ENCODE measurements around the gene HPS4. TPM values are rescaled to one million over a fixed set of nuclear protein-coding genes. Genes with fewer than 3 reads are reported as not detected.

The HPS4 gene
- total RNA-seq, 6 donors from 2014 or later, result 22.5 to 93.2 (median 34.2) TPM

- H3K27me3 ChIP-seq, result no peaks in the 10 kb centered on the region
- TF ChIP-seq EP300 (IDR thresholded peaks at IDR 0.05) (no peak), POLR2A (IDR thresholded peaks at IDR 0.05) (no peak), POLR2AphosphoS5 (IDR thresholded peaks at IDR 0.05) (no peak), CTCF (IDR thresholded peaks at IDR 0.05) (no peak)
- DNase-seq, result no peak
- H3K4me3 ChIP-seq, result peak overlapping the region in 3 of 4 donors; percentile 15 to 32 (median 22)
- WGBS, 2 donors, result 50 to 59% methylated on average over 12 of the region's 12 CpGs
- ATAC-seq (ENCODE audit: low FRiP score in 2 of 2), result no peak
- no peaks in the 10 kb centered on the region for H3K9me3 ChIP-seq
- H3K36me3 ChIP-seq, result peaks cover 5 to 39% (median 9%) of the 10 kb centered on the region in 4 donors
- H3K4me1 ChIP-seq, result peaks cover 39 to 57% (median 48%) of the 10 kb centered on the region in 4 donors
- H3K27ac ChIP-seq, result peak overlapping the region; percentile 10 to 48 (median 26)
Observed at GRCh38 chr22:26479792-26480610, 3.6 kb downstream of the HPS4 start.

GRCh38 chr22:26479043-26479791, 4.4 kb downstream of the HPS4 start:
- peaks cover 5 to 44% (median 9%) of the 10 kb centered on the region in 4 donors for H3K36me3 ChIP-seq
- 40 to 52% methylated on average over 12 of the region's 12 CpGs for WGBS, 2 donors
- H3K4me3 ChIP-seq, result peak overlapping the region in 3 of 4 donors; percentile 15 to 32 (median 22)
- no peak for TF ChIP-seq EP300 (IDR thresholded peaks at IDR 0.05)
- TF ChIP-seq POLR2AphosphoS5 (IDR thresholded peaks at IDR 0.05), result no peak
- no peak for TF ChIP-seq POLR2A (IDR thresholded peaks at IDR 0.05)
- no peak for TF ChIP-seq CTCF (IDR thresholded peaks at IDR 0.05)
- no peaks in the 10 kb centered on the region for H3K27me3 ChIP-seq
- ATAC-seq (ENCODE audit: low FRiP score in 2 of 2) (no peak), DNase-seq (no peak)
- H3K9me3 ChIP-seq, result no peaks in the 10 kb centered on the region
- peak overlapping the region; percentile 10 to 48 (median 26) for H3K27ac ChIP-seq
- peaks cover 32 to 54% (median 41%) of the 10 kb centered on the region in 4 donors for H3K4me1 ChIP-seq

GRCh38 chr22:26477341-26477731, 6.2 kb downstream of the HPS4 start:
- Histone ChIP-seq H3K27me3 (no peaks in the 10 kb centered on the region), H3K36me3 (peaks cover 7 to 62% (median 10%) of the 10 kb centered on the region in 4 donors), H3K4me3 (no peak overlapping the region), H3K27ac (no peak overlapping the region), H3K9me3 (no peaks in the 10 kb centered on the region), H3K4me1 (peaks cover 24 to 40% (median 31%) of the 10 kb centered on the region in 4 donors)
- WGBS, 2 donors, result 50 to 61% methylated on average over 4 of the region's 4 CpGs
- no peak for DNase-seq
- no peak for ATAC-seq (ENCODE audit: low FRiP score in 2 of 2)
- TF ChIP-seq POLR2A (IDR thresholded peaks at IDR 0.05), result no peak
- no peak for TF ChIP-seq CTCF (IDR thresholded peaks at IDR 0.05)
- TF ChIP-seq POLR2AphosphoS5 (IDR thresholded peaks at IDR 0.05), result no peak

GRCh38 chr22:26476705-26477340, 6.8 kb downstream of the HPS4 start:
- no peaks in the 10 kb centered on the region for H3K9me3 ChIP-seq
- peaks cover 24 to 36% (median 28%) of the 10 kb centered on the region in 4 donors for H3K4me1 ChIP-seq
- TF ChIP-seq POLR2AphosphoS5 (IDR thresholded peaks at IDR 0.05) (no peak), POLR2A (IDR thresholded peaks at IDR 0.05) (no peak), EP300 (IDR thresholded peaks at IDR 0.05) (no peak), CTCF (IDR thresholded peaks at IDR 0.05) (no peak)
- ATAC-seq (ENCODE audit: low FRiP score in 2 of 2) (no peak), DNase-seq (no peak)
- 76 to 81% methylated on average over 4 of the region's 4 CpGs for WGBS, 2 donors
- no peak overlapping the region for H3K4me3 ChIP-seq
- H3K27ac ChIP-seq, result no peak overlapping the region
- H3K27me3 ChIP-seq, result no peaks in the 10 kb centered on the region
- H3K36me3 ChIP-seq, result peaks cover 10 to 68% (median 16%) of the 10 kb centered on the region in 4 donors
